ENCODE data around the gene TBX19. TPM values are rescaled to one million over a fixed set of nuclear protein-coding genes. Genes with fewer than 3 reads are reported as not detected.

Gene TBX19
- total and polyA plus RNA-seq, 10 of the 15 experiments (the other 5 are each of a cell fraction or from before 2014, with no cell fraction given): 0.13 to 6.9 (median 1.2) TPM

GRCh38 chr1:168245042-168245441, 35.6 kb upstream of the TBX19 start (continued):
- TF ChIP-seq SPI1 (IDR thresholded peaks at IDR 0.05; ENCODE audit: borderline replicate concordance, insufficient read depth, low read depth, low read length): no peak
- TF ChIP-seq POLR2A (IDR thresholded peaks at IDR 0.05; ENCODE audit: low read depth, low read length): no peak
- TF ChIP-seq, protein P1, sequence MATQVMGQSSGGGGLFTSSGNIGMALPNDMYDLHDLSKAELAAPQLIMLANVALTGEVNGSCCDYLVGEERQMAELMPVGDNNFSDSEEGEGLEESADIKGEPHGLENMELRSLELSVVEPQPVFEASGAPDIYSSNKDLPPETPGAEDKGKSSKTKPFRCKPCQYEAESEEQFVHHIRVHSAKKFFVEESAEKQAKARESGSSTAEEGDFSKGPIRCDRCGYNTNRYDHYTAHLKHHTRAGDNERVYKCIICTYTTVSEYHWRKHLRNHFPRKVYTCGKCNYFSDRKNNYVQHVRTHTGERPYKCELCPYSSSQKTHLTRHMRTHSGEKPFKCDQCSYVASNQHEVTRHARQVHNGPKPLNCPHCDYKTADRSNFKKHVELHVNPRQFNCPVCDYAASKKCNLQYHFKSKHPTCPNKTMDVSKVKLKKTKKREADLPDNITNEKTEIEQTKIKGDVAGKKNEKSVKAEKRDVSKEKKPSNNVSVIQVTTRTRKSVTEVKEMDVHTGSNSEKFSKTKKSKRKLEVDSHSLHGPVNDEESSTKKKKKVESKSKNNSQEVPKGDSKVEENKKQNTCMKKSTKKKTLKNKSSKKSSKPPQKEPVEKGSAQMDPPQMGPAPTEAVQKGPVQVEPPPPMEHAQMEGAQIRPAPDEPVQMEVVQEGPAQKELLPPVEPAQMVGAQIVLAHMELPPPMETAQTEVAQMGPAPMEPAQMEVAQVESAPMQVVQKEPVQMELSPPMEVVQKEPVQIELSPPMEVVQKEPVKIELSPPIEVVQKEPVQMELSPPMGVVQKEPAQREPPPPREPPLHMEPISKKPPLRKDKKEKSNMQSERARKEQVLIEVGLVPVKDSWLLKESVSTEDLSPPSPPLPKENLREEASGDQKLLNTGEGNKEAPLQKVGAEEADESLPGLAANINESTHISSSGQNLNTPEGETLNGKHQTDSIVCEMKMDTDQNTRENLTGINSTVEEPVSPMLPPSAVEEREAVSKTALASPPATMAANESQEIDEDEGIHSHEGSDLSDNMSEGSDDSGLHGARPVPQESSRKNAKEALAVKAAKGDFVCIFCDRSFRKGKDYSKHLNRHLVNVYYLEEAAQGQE (IDR thresholded peaks at IDR 0.05; ENCODE audit: low read depth, low read length): no peak

DNA sequence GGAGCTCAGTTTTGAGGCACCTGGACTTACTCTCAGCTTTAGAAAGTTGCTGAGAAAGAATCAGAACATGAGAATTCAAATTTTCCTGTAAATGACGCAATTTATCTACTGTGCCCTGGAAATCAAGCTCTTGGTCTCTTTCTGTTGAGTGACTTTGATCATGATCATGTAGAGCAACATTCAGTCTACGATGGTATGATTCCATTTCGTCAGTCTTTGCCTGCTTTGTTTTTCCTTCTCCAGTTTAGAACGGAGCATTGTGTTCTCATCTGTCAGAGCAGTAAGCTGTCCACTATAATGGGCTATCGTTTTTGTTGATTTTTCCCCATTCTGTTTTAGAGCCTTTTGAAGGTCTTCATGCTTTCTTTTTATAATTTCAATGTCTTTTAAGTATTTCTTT, 34.2 kb upstream of the TBX19 start:
- Histone ChIP-seq H3K4me2 (ENCODE audit: control insufficient read depth, insufficient read depth) (no peak overlapping the region), H3K9ac (ENCODE audit: control insufficient read depth, insufficient read depth, low read length) (no peak overlapping the region), H3K27me3 (replicated peaks in 1 of 2; ENCODE audit: control insufficient read depth in 2 of 2, insufficient read depth in 2 of 2, low read length in 1 of 2) (no peaks in the 10 kb centered on the region), H3K9me3 (replicated peaks; ENCODE audit: control insufficient read depth, insufficient read depth, low read length) (no peaks in the 10 kb centered on the region), H3K79me2 (ENCODE audit: control insufficient read depth, insufficient read depth, low read length) (peaks cover 10% of the 10 kb centered on the region), H3K27ac (ENCODE audit: control insufficient read depth, insufficient read depth) (no peak overlapping the region), H3K4me1 (ENCODE audit: control insufficient read depth, insufficient read depth, low read length) (0 out of 2 replicates have a peak, but pooled peaks cover 2% of the 10 kb centered on the region), H3K4me3 (no peak overlapping the region), H2AFZ (ENCODE audit: control insufficient read depth, low read depth, low read length) (no peak overlapping the region), H3K36me3 (ENCODE audit: control insufficient read depth in 2 of 2, insufficient read depth in 2 of 2, low read length in 1 of 2) (peaks cover 20 to 39% of the 10 kb centered on the region in 2 experiments), H4K20me1 (ENCODE audit: control insufficient read depth, insufficient read depth) (peaks cover 7% of the 10 kb centered on the region)
- DNase-seq (ENCODE audit: low read depth, low spot score) (no peak), ATAC-seq (no peak), FAIRE-seq (no peak)
- CTCF ChIA-PET: interaction anchor here (1.9 kb wide), 1 partner anchor 12 kb away, joined by 10 read pairs; no protein-coding TSS in a partner anchor
- SMC1A ChIA-PET (ENCODE audit: uncharacterized antibody, unreplicated experiment): interaction anchor here (1.0 to 1.4 kb wide), 4 partner anchors 12 to 75 kb away, joined by 3 to 6 read pairs (median 4); no protein-coding TSS in a partner anchor
- 94% methylated on average over 5 of the region's 5 CpGs for WGBS (ENCODE audit: insufficient coverage, insufficient replicate concordance, low lambda C conversion rate, missing lambda C conversion rate)
- intact Hi-C loops (cut with micrococcal nuclease; ENCODE audit: unreplicated experiment) (no loop called here), in situ Hi-C loops (cut with MboI) (no loop called here)
- no TSS peak for BruUV-seq (replicated peaks)
- POLR2A ChIA-PET: interaction anchor here (1.0 kb wide), 1 partner anchor 19 kb away, joined by 3 read pairs; no protein-coding TSS in a partner anchor
- RAD21 ChIA-PET (ENCODE audit: unreplicated experiment): interaction anchor here (1.4 kb wide), 1 partner anchor 12 kb away, joined by 3 read pairs; no protein-coding TSS in a partner anchor
- TF ChIP-seq, protein P2, sequence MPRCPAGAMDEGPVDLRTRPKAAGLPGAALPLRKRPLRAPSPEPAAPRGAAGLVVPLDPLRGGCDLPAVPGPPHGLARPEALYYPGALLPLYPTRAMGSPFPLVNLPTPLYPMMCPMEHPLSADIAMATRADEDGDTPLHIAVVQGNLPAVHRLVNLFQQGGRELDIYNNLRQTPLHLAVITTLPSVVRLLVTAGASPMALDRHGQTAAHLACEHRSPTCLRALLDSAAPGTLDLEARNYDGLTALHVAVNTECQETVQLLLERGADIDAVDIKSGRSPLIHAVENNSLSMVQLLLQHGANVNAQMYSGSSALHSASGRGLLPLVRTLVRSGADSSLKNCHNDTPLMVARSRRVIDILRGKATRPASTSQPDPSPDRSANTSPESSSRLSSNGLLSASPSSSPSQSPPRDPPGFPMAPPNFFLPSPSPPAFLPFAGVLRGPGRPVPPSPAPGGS (IDR thresholded peaks at IDR 0.05; ENCODE audit: borderline replicate concordance, insufficient read depth, low read depth, low read length, poor library complexity, severe bottlenecking): no peak
- no peak for TF ChIP-seq SREBF2 (IDR thresholded peaks at IDR 0.05; ENCODE audit: low read length)
- TF ChIP-seq ZBTB11 (CRISPR knock-in tag; IDR thresholded peaks at IDR 0.05): no peak
- TF ChIP-seq BHLHE40 (IDR thresholded peaks at IDR 0.05; ENCODE audit: borderline replicate concordance in 1 of 2, low read depth in 2 of 2, low read length in 1 of 2): no peak
- no peak for TF ChIP-seq JUND (IDR thresholded peaks at IDR 0.05; ENCODE audit: low read depth, low read length)
- no peak for TF ChIP-seq TCF3 (IDR thresholded peaks at IDR 0.05; ENCODE audit: borderline replicate concordance, insufficient read depth, low read depth, low read length)
- no peak for TF ChIP-seq PBX3 (IDR thresholded peaks at IDR 0.05; ENCODE audit: insufficient replicate concordance, low read depth, low read length)
